HEK293 (cell line): ENCODE measurements around the gene GLCCI1.

Source experiments
- BCL11A ChIP-seq: fragments of 450-650 bp; formaldehyde crosslinking; IDR thresholded peaks from 2 replicates; pipeline ENCODE4 v1.5.1; 2016; ENCODE audit warnings: low read depth, missing biosample characterization, missing genetic modification characterization
- GLIS1 ChIP-seq: fragments of 450-650 bp; formaldehyde crosslinking; IDR thresholded peaks from 2 replicates; pipeline ENCODE4 v1.5.1; 2016; ENCODE audit warnings: missing biosample characterization, missing genetic modification characterization
- GLIS2 ChIP-seq: fragments of 450-650 bp; formaldehyde crosslinking; IDR thresholded peaks from 2 replicates; pipeline ENCODE4 v1.5.1; 2016; ENCODE audit warnings: missing biosample characterization, missing genetic modification characterization
- KLF16 ChIP-seq: fragments of 450-650 bp; formaldehyde crosslinking; IDR thresholded peaks from 2 replicates; pipeline ENCODE4 v1.5.1; 2017; ENCODE audit warnings: missing biosample characterization, missing genetic modification characterization
- KLF9 ChIP-seq: fragments of 450-650 bp; formaldehyde crosslinking; IDR thresholded peaks from 2 replicates; pipeline ENCODE4 v1.5.1; 2016; ENCODE audit warnings: missing biosample characterization, missing genetic modification characterization, low read depth
- MYNN ChIP-seq: fragments of 450-650 bp; formaldehyde crosslinking; IDR thresholded peaks from 2 replicates; pipeline ENCODE4 v1.5.1; 2016; ENCODE audit warnings: missing biosample characterization, missing genetic modification characterization, borderline replicate concordance
- MZF1 ChIP-seq: fragments of 450-650 bp; formaldehyde crosslinking; IDR thresholded peaks from 2 replicates; pipeline ENCODE4 v1.5.1; 2017; ENCODE audit warnings: missing biosample characterization, missing genetic modification characterization, borderline replicate concordance
- OVOL3 ChIP-seq: fragments of 450-650 bp; formaldehyde crosslinking; IDR thresholded peaks from 2 replicates; pipeline ENCODE4 v1.5.1; 2016; ENCODE audit warnings: missing biosample characterization, missing genetic modification characterization
- RBAK ChIP-seq: fragments of 450-650 bp; formaldehyde crosslinking; IDR thresholded peaks from 2 replicates; pipeline ENCODE4 v1.5.1; 2016; ENCODE audit warnings: missing biosample characterization, missing genetic modification characterization
- SCRT1 ChIP-seq: fragments of 450-650 bp; formaldehyde crosslinking; IDR thresholded peaks from 2 replicates; pipeline ENCODE4 v1.5.1; 2016; ENCODE audit warnings: missing biosample characterization, missing genetic modification characterization, borderline replicate concordance
- SETDB1 ChIP-seq: IDR thresholded peaks from one replicate; pipeline ENCODE4 v1.6.1; 2017; ENCODE audit warnings: mild to moderate bottlenecking, low read length, moderate library complexity, mixed read lengths; ENCODE audit not compliant: insufficient read length
- ZBTB1 ChIP-seq: fragments of 450-650 bp; formaldehyde crosslinking; IDR thresholded peaks from 2 replicates; pipeline ENCODE4 v1.5.1; 2016; ENCODE audit warnings: missing biosample characterization, missing genetic modification characterization
- ZBTB17 ChIP-seq: fragments of 450-650 bp; formaldehyde crosslinking; IDR thresholded peaks from 2 replicates; pipeline ENCODE4 v1.5.1; 2016; ENCODE audit warnings: missing biosample characterization, missing genetic modification characterization
- ZBTB8A ChIP-seq: fragments of 450-650 bp; formaldehyde crosslinking; IDR thresholded peaks from 2 replicates; pipeline ENCODE4 v1.5.1; 2016; ENCODE audit warnings: missing biosample characterization, missing genetic modification characterization
- ZNF138 ChIP-seq: fragments of 450-650 bp; formaldehyde crosslinking; IDR thresholded peaks from 2 replicates; pipeline ENCODE4 v1.5.1; 2016; ENCODE audit warnings: missing biosample characterization, missing genetic modification characterization, borderline replicate concordance
- ZNF239 ChIP-seq: fragments of 450-650 bp; formaldehyde crosslinking; IDR thresholded peaks from 2 replicates; pipeline ENCODE4 v1.5.1; 2016; ENCODE audit warnings: missing biosample characterization, missing genetic modification characterization
- ZNF37A ChIP-seq: fragments of 450-650 bp; IDR thresholded peaks from 2 replicates; pipeline ENCODE4 v1.5.1; 2018; ENCODE audit warnings: missing biosample characterization, missing genetic modification characterization
- ZNF391 ChIP-seq: fragments of 450-650 bp; formaldehyde crosslinking; IDR thresholded peaks from 2 replicates; pipeline ENCODE4 v1.5.1; 2016; ENCODE audit warnings: low read depth, missing biosample characterization, missing genetic modification characterization, borderline replicate concordance
- ZNF394 ChIP-seq: fragments of 450-650 bp; formaldehyde crosslinking; IDR thresholded peaks from 2 replicates; pipeline ENCODE4 v1.5.1; 2016; ENCODE audit warnings: missing biosample characterization, missing genetic modification characterization, mild to moderate bottlenecking, moderate library complexity, borderline replicate concordance
- ZNF510 ChIP-seq: fragments of 450-650 bp; formaldehyde crosslinking; IDR thresholded peaks from 2 replicates; pipeline ENCODE4 v1.5.1; 2018; ENCODE audit warnings: mild to moderate bottlenecking, missing genetic modification characterization, missing biosample characterization; ENCODE audit not compliant: insufficient replicate concordance
- ZNF529 ChIP-seq: fragments of 450-650 bp; formaldehyde crosslinking; IDR thresholded peaks from 2 replicates; pipeline ENCODE4 v1.5.1; 2017; ENCODE audit warnings: missing genetic modification characterization, missing biosample characterization; ENCODE audit not compliant: insufficient replicate concordance
- ZNF555 ChIP-seq: fragments of 450-650 bp; formaldehyde crosslinking; conservative IDR thresholded peaks from 2 replicates; pipeline ENCODE4 v1.5.1; 2017; ENCODE audit warnings: missing biosample characterization, mild to moderate bottlenecking, missing genetic modification characterization, inconsistent platforms
- ZNF571 ChIP-seq: fragments of 450-650 bp; formaldehyde crosslinking; IDR thresholded peaks from 2 replicates; pipeline ENCODE4 v1.5.0; 2017; ENCODE audit warnings: missing biosample characterization, missing genetic modification characterization
- ZNF585B ChIP-seq: fragments of 450-650 bp; formaldehyde crosslinking; IDR thresholded peaks from 2 replicates; pipeline ENCODE4 v1.5.1; 2016; ENCODE audit warnings: missing biosample characterization, missing genetic modification characterization
- ZNF785 ChIP-seq: fragments of 450-650 bp; formaldehyde crosslinking; IDR thresholded peaks from 2 replicates; pipeline ENCODE4 v1.5.1; 2016; ENCODE audit warnings: missing biosample characterization, missing genetic modification characterization
- ZNF791 ChIP-seq: fragments of 450-650 bp; formaldehyde crosslinking; IDR thresholded peaks from 2 replicates; pipeline ENCODE4 v1.5.1; 2016; ENCODE audit warnings: missing biosample characterization, missing genetic modification characterization
- ZSCAN30 ChIP-seq: fragments of 450-650 bp; IDR thresholded peaks from 2 replicates; pipeline ENCODE4 v1.5.1; 2018; ENCODE audit warnings: missing biosample characterization, mild to moderate bottlenecking, missing genetic modification characterization, moderate library complexity
- TF ChIP-seq, protein P1 (sequence below): fragments of 450-650 bp; formaldehyde crosslinking; IDR thresholded peaks from 2 replicates; pipeline ENCODE4 v1.5.1; 2016; ENCODE audit warnings: missing biosample characterization, missing genetic modification characterization
- TF ChIP-seq, protein P2 (sequence below): fragments of 450-650 bp; formaldehyde crosslinking; IDR thresholded peaks from 2 replicates; pipeline ENCODE4 v1.5.1; 2017; ENCODE audit warnings: missing biosample characterization, missing genetic modification characterization
- TF ChIP-seq, protein P3 (sequence below): fragments of 450-650 bp; formaldehyde crosslinking; IDR thresholded peaks from 2 replicates; pipeline ENCODE4 v1.5.1; 2016; ENCODE audit warnings: missing biosample characterization, missing genetic modification characterization, low read depth
- TF ChIP-seq, protein P4 (sequence below): fragments of 450-650 bp; formaldehyde crosslinking; IDR thresholded peaks from 2 replicates; pipeline ENCODE4; 2016; ENCODE audit warnings: missing biosample characterization, missing genetic modification characterization
- TF ChIP-seq, protein P5 (sequence below): fragments of 450-650 bp; formaldehyde crosslinking; IDR thresholded peaks from 2 replicates; pipeline ENCODE4 v1.5.1; 2016; ENCODE audit warnings: missing biosample characterization, missing genetic modification characterization
- TF ChIP-seq, protein P6 (sequence below): fragments of 450-650 bp; formaldehyde crosslinking; conservative IDR thresholded peaks from 2 replicates; pipeline ENCODE4 v1.5.1; 2016; ENCODE audit warnings: low read depth, missing biosample characterization, missing genetic modification characterization

The GLCCI1 gene

DNA sequence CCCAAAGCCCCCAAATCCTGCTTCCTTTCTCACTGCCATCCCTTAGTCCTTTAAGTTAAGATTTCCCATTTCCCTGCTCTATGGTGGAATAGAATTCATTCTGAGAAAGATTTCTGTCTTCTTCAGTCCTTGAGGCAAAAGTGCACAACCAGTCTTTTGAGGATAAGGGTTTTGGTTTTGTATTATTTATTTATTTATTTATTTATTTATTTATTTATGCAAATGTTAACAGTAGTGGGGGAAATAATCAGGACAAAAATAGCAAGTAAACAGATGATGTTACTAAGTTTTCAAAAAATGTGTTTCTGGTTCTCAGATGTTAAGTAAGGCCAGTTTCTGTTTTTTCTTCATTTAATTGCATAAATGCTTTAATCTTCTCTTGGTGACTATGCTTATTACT, 84.2 kb downstream of the GLCCI1 start (continued):
- TF ChIP-seq SCRT1 (no peak), GLIS1 (tag by site-specific recombination) (no peak), MZF1 (tag by site-specific recombination) (no peak), ZNF529 (no peak), ZSCAN30 (no peak), ZNF239 (tag by site-specific recombination) (no peak), ZBTB8A (tag by site-specific recombination) (peak; percentile 51; the same call in 1 of the 2 replicates), ZNF391 (no peak), SETDB1 (no peak), ZNF791 (tag by site-specific recombination) (no peak), ZBTB17 (no peak), ZNF510 (tag by site-specific recombination) (no peak), BCL11A (tag by site-specific recombination) (no peak), KLF16 (tag by site-specific recombination) (no peak), ZNF37A (tag by site-specific recombination) (no peak), KLF9 (tag by site-specific recombination) (no peak), ZNF785 (no peak), ZNF571 (tag by site-specific recombination) (no peak), ZNF555 (peak; percentile 67), ZNF138 (tag by site-specific recombination) (no peak), RBAK (tag by site-specific recombination) (no peak), MYNN (tag by site-specific recombination) (no peak), ZNF394 (peak; percentile 84; the same call in 1 of the 2 replicates), GLIS2 (tag by site-specific recombination) (no peak), OVOL3 (tag by site-specific recombination) (no peak), ZNF585B (tag by site-specific recombination) (no peak), ZBTB1 (no peak)
- TF ChIP-seq, protein P1, sequence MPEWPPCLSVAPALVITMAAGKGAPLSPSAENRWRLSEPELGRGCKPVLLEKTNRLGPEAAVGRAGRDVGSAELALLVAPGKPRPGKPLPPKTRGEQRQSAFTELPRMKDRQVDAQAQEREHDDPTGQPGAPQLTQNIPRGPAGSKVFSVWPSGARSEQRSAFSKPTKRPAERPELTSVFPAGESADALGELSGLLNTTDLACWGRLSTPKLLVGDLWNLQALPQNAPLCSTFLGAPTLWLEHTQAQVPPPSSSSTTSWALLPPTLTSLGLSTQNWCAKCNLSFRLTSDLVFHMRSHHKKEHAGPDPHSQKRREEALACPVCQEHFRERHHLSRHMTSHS, result no peak
- TF ChIP-seq, protein P2, sequence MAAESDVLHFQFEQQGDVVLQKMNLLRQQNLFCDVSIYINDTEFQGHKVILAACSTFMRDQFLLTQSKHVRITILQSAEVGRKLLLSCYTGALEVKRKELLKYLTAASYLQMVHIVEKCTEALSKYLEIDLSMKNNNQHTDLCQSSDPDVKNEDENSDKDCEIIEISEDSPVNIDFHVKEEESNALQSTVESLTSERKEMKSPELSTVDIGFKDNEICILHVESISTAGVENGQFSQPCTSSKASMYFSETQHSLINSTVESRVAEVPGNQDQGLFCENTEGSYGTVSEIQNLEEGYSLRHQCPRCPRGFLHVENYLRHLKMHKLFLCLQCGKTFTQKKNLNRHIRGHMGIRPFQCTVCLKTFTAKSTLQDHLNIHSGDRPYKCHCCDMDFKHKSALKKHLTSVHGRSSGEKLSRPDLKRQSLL (tag by site-specific recombination), result no peak
- TF ChIP-seq, protein P3, sequence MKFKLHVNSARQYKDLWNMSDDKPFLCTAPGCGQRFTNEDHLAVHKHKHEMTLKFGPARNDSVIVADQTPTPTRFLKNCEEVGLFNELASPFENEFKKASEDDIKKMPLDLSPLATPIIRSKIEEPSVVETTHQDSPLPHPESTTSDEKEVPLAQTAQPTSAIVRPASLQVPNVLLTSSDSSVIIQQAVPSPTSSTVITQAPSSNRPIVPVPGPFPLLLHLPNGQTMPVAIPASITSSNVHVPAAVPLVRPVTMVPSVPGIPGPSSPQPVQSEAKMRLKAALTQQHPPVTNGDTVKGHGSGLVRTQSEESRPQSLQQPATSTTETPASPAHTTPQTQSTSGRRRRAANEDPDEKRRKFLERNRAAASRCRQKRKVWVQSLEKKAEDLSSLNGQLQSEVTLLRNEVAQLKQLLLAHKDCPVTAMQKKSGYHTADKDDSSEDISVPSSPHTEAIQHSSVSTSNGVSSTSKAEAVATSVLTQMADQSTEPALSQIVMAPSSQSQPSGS (tag by site-specific recombination), result no peak
- TF ChIP-seq, protein P4, sequence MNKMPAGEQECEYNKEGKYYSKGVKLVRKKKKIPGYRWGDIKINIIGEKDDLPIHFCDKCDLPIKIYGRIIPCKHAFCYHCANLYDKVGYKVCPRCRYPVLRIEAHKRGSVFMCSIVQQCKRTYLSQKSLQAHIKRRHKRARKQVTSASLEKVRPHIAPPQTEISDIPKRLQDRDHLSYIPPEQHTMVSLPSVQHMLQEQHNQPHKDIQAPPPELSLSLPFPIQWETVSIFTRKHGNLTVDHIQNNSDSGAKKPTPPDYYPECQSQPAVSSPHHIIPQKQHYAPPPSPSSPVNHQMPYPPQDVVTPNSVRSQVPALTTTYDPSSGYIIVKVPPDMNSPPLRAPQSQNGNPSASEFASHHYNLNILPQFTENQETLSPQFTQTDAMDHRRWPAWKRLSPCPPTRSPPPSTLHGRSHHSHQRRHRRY (tag by site-specific recombination), result no peak
- TF ChIP-seq, protein P5, sequence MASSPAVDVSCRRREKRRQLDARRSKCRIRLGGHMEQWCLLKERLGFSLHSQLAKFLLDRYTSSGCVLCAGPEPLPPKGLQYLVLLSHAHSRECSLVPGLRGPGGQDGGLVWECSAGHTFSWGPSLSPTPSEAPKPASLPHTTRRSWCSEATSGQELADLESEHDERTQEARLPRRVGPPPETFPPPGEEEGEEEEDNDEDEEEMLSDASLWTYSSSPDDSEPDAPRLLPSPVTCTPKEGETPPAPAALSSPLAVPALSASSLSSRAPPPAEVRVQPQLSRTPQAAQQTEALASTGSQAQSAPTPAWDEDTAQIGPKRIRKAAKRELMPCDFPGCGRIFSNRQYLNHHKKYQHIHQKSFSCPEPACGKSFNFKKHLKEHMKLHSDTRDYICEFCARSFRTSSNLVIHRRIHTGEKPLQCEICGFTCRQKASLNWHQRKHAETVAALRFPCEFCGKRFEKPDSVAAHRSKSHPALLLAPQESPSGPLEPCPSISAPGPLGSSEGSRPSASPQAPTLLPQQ, result no peak
- TF ChIP-seq, protein P6, sequence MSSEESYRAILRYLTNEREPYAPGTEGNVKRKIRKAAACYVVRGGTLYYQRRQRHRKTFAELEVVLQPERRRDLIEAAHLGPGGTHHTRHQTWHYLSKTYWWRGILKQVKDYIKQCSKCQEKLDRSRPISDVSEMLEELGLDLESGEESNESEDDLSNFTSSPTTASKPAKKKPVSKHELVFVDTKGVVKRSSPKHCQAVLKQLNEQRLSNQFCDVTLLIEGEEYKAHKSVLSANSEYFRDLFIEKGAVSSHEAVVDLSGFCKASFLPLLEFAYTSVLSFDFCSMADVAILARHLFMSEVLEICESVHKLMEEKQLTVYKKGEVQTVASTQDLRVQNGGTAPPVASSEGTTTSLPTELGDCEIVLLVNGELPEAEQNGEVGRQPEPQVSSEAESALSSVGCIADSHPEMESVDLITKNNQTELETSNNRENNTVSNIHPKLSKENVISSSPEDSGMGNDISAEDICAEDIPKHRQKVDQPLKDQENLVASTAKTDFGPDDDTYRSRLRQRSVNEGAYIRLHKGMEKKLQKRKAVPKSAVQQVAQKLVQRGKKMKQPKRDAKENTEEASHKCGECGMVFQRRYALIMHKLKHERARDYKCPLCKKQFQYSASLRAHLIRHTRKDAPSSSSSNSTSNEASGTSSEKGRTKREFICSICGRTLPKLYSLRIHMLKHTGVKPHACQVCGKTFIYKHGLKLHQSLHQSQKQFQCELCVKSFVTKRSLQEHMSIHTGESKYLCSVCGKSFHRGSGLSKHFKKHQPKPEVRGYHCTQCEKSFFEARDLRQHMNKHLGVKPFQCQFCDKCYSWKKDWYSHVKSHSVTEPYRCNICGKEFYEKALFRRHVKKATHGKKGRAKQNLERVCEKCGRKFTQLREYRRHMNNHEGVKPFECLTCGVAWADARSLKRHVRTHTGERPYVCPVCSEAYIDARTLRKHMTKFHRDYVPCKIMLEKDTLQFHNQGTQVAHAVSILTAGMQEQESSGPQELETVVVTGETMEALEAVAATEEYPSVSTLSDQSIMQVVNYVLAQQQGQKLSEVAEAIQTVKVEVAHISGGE (tag by site-specific recombination), result peak; percentile 47; the same call in 1 of the 2 replicates
